ENCODE measurements around the gene HTT.

DNA sequence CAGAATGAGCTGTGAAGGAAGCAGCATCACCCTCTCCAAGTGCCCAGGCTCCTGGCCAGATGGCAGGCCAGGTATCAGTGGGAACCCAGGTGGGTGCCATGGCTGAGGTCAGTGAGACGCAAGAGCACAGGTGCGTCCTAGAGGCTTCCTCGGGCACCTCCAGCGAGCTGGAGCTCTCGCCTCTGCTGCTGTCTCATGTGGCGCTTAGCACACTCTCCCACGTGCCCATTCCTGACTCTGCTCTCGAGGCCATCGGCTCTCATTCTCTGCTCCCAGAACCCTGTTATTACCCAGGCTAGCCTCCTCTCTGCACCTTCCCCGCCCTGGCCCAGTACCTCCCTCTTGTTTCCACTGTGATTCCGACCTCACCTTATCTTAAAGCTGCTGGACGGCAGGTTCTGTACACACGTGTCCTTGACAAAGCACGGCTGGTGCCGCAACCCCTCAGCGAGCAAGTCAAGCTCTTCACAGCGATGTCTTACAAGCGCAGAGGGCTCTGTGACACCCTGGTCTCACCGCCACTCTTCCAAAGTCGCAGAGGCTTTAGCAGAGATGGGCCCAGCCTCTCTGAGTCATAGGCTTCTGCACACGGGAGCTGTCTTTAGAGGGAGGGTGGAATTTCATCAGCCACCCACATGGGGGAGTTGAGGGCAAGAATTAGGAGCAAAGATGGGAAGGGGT, 159.1 kb downstream of the HTT start:
- TF ChIP-seq POLR2A (IDR thresholded peaks at IDR 0.05) (no peak), EP300 (IDR thresholded peaks at IDR 0.05) (no peak)
- TF ChIP-seq, protein P1, sequence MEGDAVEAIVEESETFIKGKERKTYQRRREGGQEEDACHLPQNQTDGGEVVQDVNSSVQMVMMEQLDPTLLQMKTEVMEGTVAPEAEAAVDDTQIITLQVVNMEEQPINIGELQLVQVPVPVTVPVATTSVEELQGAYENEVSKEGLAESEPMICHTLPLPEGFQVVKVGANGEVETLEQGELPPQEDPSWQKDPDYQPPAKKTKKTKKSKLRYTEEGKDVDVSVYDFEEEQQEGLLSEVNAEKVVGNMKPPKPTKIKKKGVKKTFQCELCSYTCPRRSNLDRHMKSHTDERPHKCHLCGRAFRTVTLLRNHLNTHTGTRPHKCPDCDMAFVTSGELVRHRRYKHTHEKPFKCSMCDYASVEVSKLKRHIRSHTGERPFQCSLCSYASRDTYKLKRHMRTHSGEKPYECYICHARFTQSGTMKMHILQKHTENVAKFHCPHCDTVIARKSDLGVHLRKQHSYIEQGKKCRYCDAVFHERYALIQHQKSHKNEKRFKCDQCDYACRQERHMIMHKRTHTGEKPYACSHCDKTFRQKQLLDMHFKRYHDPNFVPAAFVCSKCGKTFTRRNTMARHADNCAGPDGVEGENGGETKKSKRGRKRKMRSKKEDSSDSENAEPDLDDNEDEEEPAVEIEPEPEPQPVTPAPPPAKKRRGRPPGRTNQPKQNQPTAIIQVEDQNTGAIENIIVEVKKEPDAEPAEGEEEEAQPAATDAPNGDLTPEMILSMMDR (IDR thresholded peaks at IDR 0.05): no peak
